Mesenchymal stem cell (in vitro differentiated cells and primary cell): ENCODE measurements around the gene CACNB1.
"Not testable (repeated sequence)": the region's sequence is repeated elsewhere in the genome, so short reads cannot be mapped to it uniquely, and the experiment has no call there.

Experiments
- DNase-seq: peaks from one replicate; pipeline ENCODE4 v3.0.0-alpha.2; 2013
- H2AFZ ChIP-seq: one replicate; pipeline ENCODE4 v1.6.1; 2013; ENCODE audit warnings: low read depth, mild to moderate bottlenecking, control low read depth, inconsistent platforms, low read length, moderate library complexity
- H2AK5ac ChIP-seq: 2 replicates; pipeline ENCODE4 v1.6.1; 2013; ENCODE audit warnings: low read length, moderate library complexity, mild to moderate bottlenecking, inconsistent platforms; ENCODE audit not compliant: severe bottlenecking
- H2BK120ac ChIP-seq: one replicate; pipeline ENCODE4 v1.6.1; 2013; ENCODE audit warnings: low read depth, mild to moderate bottlenecking, inconsistent platforms, low read length, moderate library complexity
- H2BK12ac ChIP-seq, 2 experiments: one replicate each; pipeline ENCODE4 v1.6.1; 2013; ENCODE audit warnings: inconsistent platforms in 2 of 2, low read length in 2 of 2, mild to moderate bottlenecking in 2 of 2, moderate library complexity in 2 of 2, control low read depth in 1 of 2
- H2BK15ac ChIP-seq: one replicate; pipeline ENCODE4 v1.6.1; 2013; ENCODE audit warnings: mild to moderate bottlenecking, low read depth, inconsistent platforms; ENCODE audit not compliant: poor library complexity, severe bottlenecking
- H2BK5ac ChIP-seq: 2 replicates; pipeline ENCODE4 v1.6.1; 2013; ENCODE audit warnings: low read depth, mild to moderate bottlenecking, low read length, control low read depth, inconsistent platforms; ENCODE audit not compliant: poor library complexity, severe bottlenecking
- H3K14ac ChIP-seq, 2 experiments: one replicate each; pipeline ENCODE4 v1.6.1; 2013; ENCODE audit warnings: inconsistent platforms in 2 of 2, low read length in 2 of 2, control low read depth in 1 of 2, mild to moderate bottlenecking in 1 of 2, moderate library complexity in 1 of 2
- H3K18ac ChIP-seq, 2 experiments: one replicate each; pipeline ENCODE4 v1.6.1; 2013; ENCODE audit warnings: inconsistent platforms in 2 of 2, low read length in 2 of 2, control low read depth in 1 of 2, low read depth in 1 of 2, mild to moderate bottlenecking in 1 of 2
- H3K23ac ChIP-seq, 2 experiments: one replicate each; pipeline ENCODE4 v1.6.1; 2013; ENCODE audit warnings: inconsistent platforms in 2 of 2, low read length in 2 of 2, mild to moderate bottlenecking in 2 of 2, moderate library complexity in 2 of 2, control low read depth in 1 of 2
- H3K27ac ChIP-seq: 2 replicates; pipeline ENCODE4 v1.5.1; 2013; ENCODE audit warnings: mild to moderate bottlenecking, moderate library complexity, low read length, control low read depth, inconsistent platforms; ENCODE audit not compliant: poor library complexity, severe bottlenecking
- H3K27me3 ChIP-seq, 2 experiments: 2 replicates each; pipeline versions ENCODE4 v1.6.1 to v1.7.0; 2013; ENCODE audit warnings: low read length in 2 of 2, mild to moderate bottlenecking in 2 of 2, moderate library complexity in 2 of 2, control low read depth in 1 of 2, inconsistent platforms in 1 of 2; ENCODE audit not compliant: control insufficient read depth in 1 of 2, insufficient read depth in 1 of 2
- H3K36me3 ChIP-seq, 2 experiments: 2 replicates each; pipeline versions ENCODE4 v1.6.1 to v1.7.0; 2013; ENCODE audit warnings: low read length in 2 of 2, control low read depth in 1 of 2, inconsistent platforms in 1 of 2, low read depth in 1 of 2, mild to moderate bottlenecking in 1 of 2; ENCODE audit not compliant: insufficient read depth in 2 of 2, control insufficient read depth in 1 of 2
- H3K4ac ChIP-seq, 2 experiments: one replicate each; pipeline ENCODE4 v1.6.1; 2013; ENCODE audit warnings: inconsistent platforms in 2 of 2, low read length in 2 of 2, mild to moderate bottlenecking in 2 of 2, moderate library complexity in 2 of 2, control low read depth in 1 of 2, low read depth in 1 of 2
- H3K4me1 ChIP-seq: 2 replicates; pipeline ENCODE4 v1.6.1; 2013; ENCODE audit warnings: low read depth, low read length, control low read depth; ENCODE audit not compliant: control insufficient read depth, insufficient read depth
- H3K4me2 ChIP-seq: 2 replicates; pipeline ENCODE4 v1.6.1; 2013; ENCODE audit warnings: low read length, mild to moderate bottlenecking, inconsistent platforms; ENCODE audit not compliant: poor library complexity, severe bottlenecking
- H3K4me3 ChIP-seq, 2 experiments: 2 replicates each; pipeline versions ENCODE4 v1.5.1 to v1.7.0; 2013; ENCODE audit warnings: low read length in 2 of 2, mild to moderate bottlenecking in 2 of 2, control low read depth in 1 of 2, low read depth in 1 of 2; ENCODE audit not compliant: insufficient read depth in 1 of 2
- H3K79me1 ChIP-seq: replicated peaks from 2 replicates; pipeline ENCODE4 v1.6.1; 2013; ENCODE audit warnings: mild to moderate bottlenecking, control low read depth, low read length, inconsistent platforms; ENCODE audit not compliant: poor library complexity, severe bottlenecking
- H3K9ac ChIP-seq: 2 replicates; pipeline ENCODE4 v1.7.0; 2013; ENCODE audit warnings: mild to moderate bottlenecking, low read length, moderate library complexity
- H3K9me3 ChIP-seq: 2 replicates; pipeline ENCODE4 v1.7.0; 2013; ENCODE audit warnings: mild to moderate bottlenecking, low read length; ENCODE audit not compliant: control insufficient read depth
- H4K8ac ChIP-seq: one replicate; pipeline ENCODE4 v1.6.1; 2013; ENCODE audit warnings: inconsistent platforms, mild to moderate bottlenecking, low read length, moderate library complexity
- H4K91ac ChIP-seq: one replicate; pipeline ENCODE4 v1.6.1; 2013; ENCODE audit warnings: mild to moderate bottlenecking, low read length, inconsistent platforms
- WGBS: methylation state at CpG from one replicate; pipeline ENCODE4 v1.1.7; 2013; ENCODE audit warnings: mixed read lengths; 5-methylcytosine and 5-hydroxymethylcytosine counted together

CACNB1 gene

GRCh38 chr17:39131616-39132015 lies 65.9 kb downstream of the CACNB1 start:
- H3K14ac ChIP-seq, result no peak overlapping the region
- peak overlapping the region; percentile 14 to 54 for H2BK12ac ChIP-seq
- peak overlapping the region; percentile 66 for H3K9ac ChIP-seq
- no peak overlapping the region for H2AK5ac ChIP-seq
- H2BK120ac ChIP-seq, result no peak overlapping the region
- no peak overlapping the region for H3K4ac ChIP-seq
- H3K27me3 ChIP-seq, result no peaks in the 10 kb centered on the region
- H3K36me3 ChIP-seq, result peaks cover under 1 to 2% of the 10 kb centered on the region in 2 experiments
- peak overlapping the region in 1 of 2 experiments; percentile 72 for H3K18ac ChIP-seq
- no peak overlapping the region for H2BK5ac ChIP-seq
- no peak overlapping the region for H3K4me3 ChIP-seq
- no peak overlapping the region for H3K4me2 ChIP-seq
- H3K79me1 ChIP-seq, result no peaks in the 10 kb centered on the region
- H3K27ac ChIP-seq, result no peak overlapping the region
- no peak overlapping the region for H4K91ac ChIP-seq
- H2BK15ac ChIP-seq, result no peak overlapping the region
- WGBS, result 83% methylated on average over 6 of the region's 6 CpGs
- peak overlapping the region; percentile 45 for H4K8ac ChIP-seq
- peaks cover 4% of the 10 kb centered on the region for H3K4me1 ChIP-seq
- H2AFZ ChIP-seq, result no peak overlapping the region
- H3K23ac ChIP-seq, result no peak overlapping the region
- H3K9me3 ChIP-seq, result no peaks in the 10 kb centered on the region
- no peak for DNase-seq

- H3K4me2 ChIP-seq, result no peak overlapping the region
- no peak overlapping the region for H3K4me3 ChIP-seq
- H3K18ac ChIP-seq, result no peak overlapping the region
- H2AK5ac ChIP-seq, result no peak overlapping the region
- H3K9me3 ChIP-seq, result no peaks in the 10 kb centered on the region
- no peak for DNase-seq
- H3K23ac ChIP-seq, result no peak overlapping the region
- H4K91ac ChIP-seq, result no peak overlapping the region
- peaks cover 4% of the 10 kb centered on the region for H3K4me1 ChIP-seq
- H2BK12ac ChIP-seq, result no peak overlapping the region
- no peaks in the 10 kb centered on the region for H3K79me1 ChIP-seq
- no peak overlapping the region for H3K27ac ChIP-seq
- no peak overlapping the region for H3K4ac ChIP-seq
- H3K36me3 ChIP-seq, result peaks cover 2 to 3% of the 10 kb centered on the region in 2 experiments
- no peaks in the 10 kb centered on the region for H3K27me3 ChIP-seq
- no peak overlapping the region for H3K14ac ChIP-seq
- WGBS, result 80% methylated on average over 2 of the region's 3 CpGs
- H3K9ac ChIP-seq, result no peak overlapping the region
- no peak overlapping the region for H2BK120ac ChIP-seq
- no peak overlapping the region for H2BK5ac ChIP-seq
- H2AFZ ChIP-seq, result no peak overlapping the region
- no peak overlapping the region for H4K8ac ChIP-seq
- no peak overlapping the region for H2BK15ac ChIP-seq
These were observed 67.3 kb downstream of the CACNB1 start for GRCh38 chr17:39130205-39130604.

GRCh38 chr17:39129544-39129943 lies 67.9 kb downstream of the CACNB1 start:
- not testable (repeated sequence) for H2BK12ac ChIP-seq, H2AK5ac ChIP-seq, H2BK5ac ChIP-seq, H4K8ac ChIP-seq, H3K23ac ChIP-seq, H3K36me3 ChIP-seq, H4K91ac ChIP-seq, H3K27ac ChIP-seq, H3K4me3 ChIP-seq, H3K4me1 ChIP-seq, DNase-seq, H3K9ac ChIP-seq, H2BK120ac ChIP-seq, H3K27me3 ChIP-seq, H3K18ac ChIP-seq, H3K14ac ChIP-seq, H2BK15ac ChIP-seq, H3K4ac ChIP-seq, H3K4me2 ChIP-seq, H3K9me3 ChIP-seq, H3K79me1 ChIP-seq, H2AFZ ChIP-seq
- 96% methylated on average over 3 of the region's 6 CpGs for WGBS

- Histone ChIP-seq H3K4me3 (no peak overlapping the region), H3K4ac (no peak overlapping the region), H3K4me1 (no peaks in the 10 kb centered on the region), H3K27ac (no peak overlapping the region), H3K18ac (no peak overlapping the region), H3K14ac (no peak overlapping the region), H2BK120ac (no peak overlapping the region), H2AK5ac (no peak overlapping the region), H2AFZ (no peak overlapping the region), H4K91ac (no peak overlapping the region), H3K27me3 (no peaks in the 10 kb centered on the region), H3K79me1 (no peaks in the 10 kb centered on the region), H2BK12ac (no peak overlapping the region), H2BK5ac (no peak overlapping the region), H3K23ac (no peak overlapping the region), H3K4me2 (no peak overlapping the region), H3K9ac (no peak overlapping the region), H4K8ac (no peak overlapping the region), H3K9me3 (no peaks in the 10 kb centered on the region), H3K36me3 (peaks cover 0 to 3% of the 10 kb centered on the region in 2 experiments), H2BK15ac (no peak overlapping the region)
- no peak for DNase-seq
- 89% methylated on average over 6 of the region's 6 CpGs for WGBS
These were observed 71.0 kb downstream of the CACNB1 start for GRCh38 chr17:39126436-39126835.
